ENCODE data around the gene AARS1.

GRCh38 chr16:70271696-70272095, 17.6 kb downstream of the AARS1 start:
- TF ChIP-seq CTCF (IDR thresholded peaks at IDR 0.05) = no peak
- no peak for TF ChIP-seq NR3C1 (IDR thresholded peaks at IDR 0.05)

All from A549 (cell line).